Stimulated activated effector memory CD8-positive, alpha-beta T cell treated with anti-CD3 and anti-CD28 coated beads, Interleukin-12 subunit alpha, Interleukin-12 subunit beta, amount 100 ng/mL, for 72 hours (primary cell): ENCODE results near the gene TPSAB1.
"Not testable (repeated sequence)": the region's sequence is repeated elsewhere in the genome, so short reads cannot be mapped to it uniquely, and the experiment has no call there.

ENCODE experiments used
- ATAC-seq: fragments of 150-1000 bp; cut with Tn5 transposase; 2 replicates; pipeline ENCODE4 v1.10.0; 2021
- DNase-seq, 2 donors: peaks; one replicate each; pipeline ENCODE4 v3.0.0; 2021 to 2022; ENCODE audit warnings: low spot score in 2 of 2
- H3K27ac Mint-ChIP-seq: one replicate; pipeline ENCODE4 v1.8.0; 2022; ENCODE audit warnings: mild to moderate bottlenecking, mixed read lengths
- H3K36me3 Mint-ChIP-seq: one replicate; pipeline ENCODE4 v1.8.0; 2022; ENCODE audit warnings: mild to moderate bottlenecking, mixed read lengths
- H3K4me1 Mint-ChIP-seq: one replicate; pipeline ENCODE4 v1.8.0; 2022; ENCODE audit warnings: mixed read lengths
- H3K4me3 Mint-ChIP-seq: one replicate; pipeline ENCODE4 v1.8.0; 2022; ENCODE audit warnings: mild to moderate bottlenecking, mixed read lengths
- H3K9me3 Mint-ChIP-seq: one replicate; pipeline ENCODE4 v1.8.0; 2022; ENCODE audit warnings: mixed read lengths

TPSAB1 gene

GRCh38 chr16:1262210-1262845 lies 21.8 kb downstream of the TPSAB1 start:
- H3K9me3 Mint-ChIP-seq: no peaks in the 10 kb centered on the region
- ATAC-seq (no peak), DNase-seq (no peak)
- no peak overlapping the region for H3K4me3 Mint-ChIP-seq
- no peak overlapping the region for H3K27ac Mint-ChIP-seq
- H3K4me1 Mint-ChIP-seq: peaks cover 5% of the 10 kb centered on the region
- H3K36me3 Mint-ChIP-seq: no peaks in the 10 kb centered on the region

GRCh38 chr16:1262846-1263221 lies 22.3 kb downstream of the TPSAB1 start:
- H3K27ac Mint-ChIP-seq: no peak overlapping the region
- DNase-seq: no peak
- H3K4me1 Mint-ChIP-seq: peaks cover 5% of the 10 kb centered on the region
- no peaks in the 10 kb centered on the region for H3K36me3 Mint-ChIP-seq
- no peak for ATAC-seq
- H3K4me3 Mint-ChIP-seq: no peak overlapping the region
- no peaks in the 10 kb centered on the region for H3K9me3 Mint-ChIP-seq

GRCh38 chr16:1263591-1264344 lies 23.3 kb downstream of the TPSAB1 start:
- Mint-ChIP-seq H3K27ac (no peak overlapping the region), H3K4me3 (no peak overlapping the region), H3K9me3 (no peaks in the 10 kb centered on the region), H3K4me1 (peaks cover 5% of the 10 kb centered on the region), H3K36me3 (no peaks in the 10 kb centered on the region)
- DNase-seq (no peak), ATAC-seq (no peak)

GRCh38 chr16:1264345-1265089 lies 24.0 kb downstream of the TPSAB1 start:
- no peak overlapping the region for H3K4me3 Mint-ChIP-seq
- H3K27ac Mint-ChIP-seq: no peak overlapping the region
- no peaks in the 10 kb centered on the region for H3K4me1 Mint-ChIP-seq
- H3K36me3 Mint-ChIP-seq: no peaks in the 10 kb centered on the region
- DNase-seq (no peak), ATAC-seq (no peak)
- H3K9me3 Mint-ChIP-seq: no peaks in the 10 kb centered on the region

DNA sequence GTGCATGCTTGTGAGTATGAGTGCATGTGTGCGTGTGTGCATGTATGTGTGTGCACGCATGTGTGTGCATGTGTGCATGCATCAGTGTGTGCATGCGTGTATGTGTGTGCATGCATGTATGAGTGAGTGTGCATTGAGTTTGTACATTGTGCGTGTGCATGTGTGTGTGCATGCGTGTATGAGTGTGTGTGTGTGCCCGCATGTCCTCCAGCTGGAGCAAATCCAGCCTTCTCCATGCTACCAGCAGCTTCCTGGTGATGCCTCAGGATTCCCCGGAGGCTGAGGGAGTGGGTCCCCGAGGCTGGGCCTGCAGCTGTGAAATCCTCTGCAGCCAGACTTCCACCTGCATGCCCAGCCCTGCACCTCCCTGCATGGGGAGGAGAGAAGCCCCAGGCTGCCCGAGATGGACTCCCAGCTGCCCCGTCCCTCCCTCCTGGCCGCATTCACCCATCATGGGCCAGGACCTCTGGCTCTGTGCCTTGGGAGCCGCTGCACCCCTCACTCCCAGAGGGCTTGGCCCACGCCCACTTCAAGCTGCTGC lies 24.7 kb downstream of the TPSAB1 start:
- Mint-ChIP-seq H3K27ac (no peak overlapping the region), H3K36me3 (no peaks in the 10 kb centered on the region), H3K4me3 (no peak overlapping the region), H3K4me1 (no peaks in the 10 kb centered on the region), H3K9me3 (no peaks in the 10 kb centered on the region)
- DNase-seq (no peak), ATAC-seq (no peak)

GRCh38 chr16:1265826-1266225 lies 25.3 kb downstream of the TPSAB1 start:
- ATAC-seq: no peak
- H3K36me3 Mint-ChIP-seq: no peaks in the 10 kb centered on the region
- no peaks in the 10 kb centered on the region for H3K9me3 Mint-ChIP-seq
- H3K27ac Mint-ChIP-seq: no peak overlapping the region
- no peak overlapping the region for H3K4me3 Mint-ChIP-seq
- peaks cover under 1% of the 10 kb centered on the region for H3K4me1 Mint-ChIP-seq
- no peak for DNase-seq

GRCh38 chr16:1269418-1269817 lies 28.9 kb downstream of the TPSAB1 start:
- not testable (repeated sequence) for H3K4me1 Mint-ChIP-seq, H3K36me3 Mint-ChIP-seq, H3K4me3 Mint-ChIP-seq, H3K9me3 Mint-ChIP-seq, DNase-seq, ATAC-seq, H3K27ac Mint-ChIP-seq

- no peak overlapping the region for H3K4me3 Mint-ChIP-seq
- peaks cover 9% of the 10 kb centered on the region for H3K4me1 Mint-ChIP-seq
- DNase-seq (no peak), ATAC-seq (no peak)
- H3K27ac Mint-ChIP-seq: no peak overlapping the region
- no peaks in the 10 kb centered on the region for H3K9me3 Mint-ChIP-seq
- H3K36me3 Mint-ChIP-seq: no peaks in the 10 kb centered on the region
Observed at GRCh38 chr16:1271380-1271723, 30.8 kb downstream of the TPSAB1 start.

DNA sequence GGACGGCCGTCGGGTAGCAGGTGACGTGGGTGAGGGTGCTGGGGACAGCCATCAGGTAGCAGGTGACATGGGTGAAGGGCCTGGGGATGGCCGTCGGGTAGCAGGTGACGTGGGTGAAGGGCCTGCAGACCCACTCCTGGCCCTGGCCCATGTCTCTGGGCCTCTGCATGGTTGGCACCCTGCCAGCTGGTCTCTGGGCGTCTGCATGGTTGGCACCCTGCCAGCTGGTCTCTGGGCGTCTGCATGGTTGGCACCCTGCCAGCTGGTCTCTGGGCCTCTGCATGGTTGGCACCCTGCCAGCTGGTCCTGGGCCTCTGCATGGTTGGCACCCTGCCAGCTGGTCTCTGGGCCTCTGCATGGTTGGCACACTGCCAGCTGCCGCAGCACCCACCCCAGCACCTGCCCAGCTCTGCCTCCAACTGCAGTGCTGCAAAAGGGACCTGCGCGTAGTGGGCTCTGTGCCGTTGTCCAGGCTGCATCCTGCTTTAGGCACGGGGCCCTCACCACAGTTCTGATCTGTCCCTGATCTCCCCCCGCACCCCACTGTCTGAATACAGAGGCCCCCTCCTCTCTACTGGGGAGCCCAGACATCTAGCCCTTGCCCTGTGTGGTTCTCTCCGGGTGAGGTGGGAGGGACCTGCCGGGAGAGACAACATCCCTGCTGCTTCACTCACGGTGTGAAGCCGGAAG lies 31.4 kb downstream of the TPSAB1 start:
- H3K36me3 Mint-ChIP-seq, H3K4me1 Mint-ChIP-seq, H3K4me3 Mint-ChIP-seq, DNase-seq, H3K9me3 Mint-ChIP-seq, H3K27ac Mint-ChIP-seq, ATAC-seq: not testable (repeated sequence)

DNA sequence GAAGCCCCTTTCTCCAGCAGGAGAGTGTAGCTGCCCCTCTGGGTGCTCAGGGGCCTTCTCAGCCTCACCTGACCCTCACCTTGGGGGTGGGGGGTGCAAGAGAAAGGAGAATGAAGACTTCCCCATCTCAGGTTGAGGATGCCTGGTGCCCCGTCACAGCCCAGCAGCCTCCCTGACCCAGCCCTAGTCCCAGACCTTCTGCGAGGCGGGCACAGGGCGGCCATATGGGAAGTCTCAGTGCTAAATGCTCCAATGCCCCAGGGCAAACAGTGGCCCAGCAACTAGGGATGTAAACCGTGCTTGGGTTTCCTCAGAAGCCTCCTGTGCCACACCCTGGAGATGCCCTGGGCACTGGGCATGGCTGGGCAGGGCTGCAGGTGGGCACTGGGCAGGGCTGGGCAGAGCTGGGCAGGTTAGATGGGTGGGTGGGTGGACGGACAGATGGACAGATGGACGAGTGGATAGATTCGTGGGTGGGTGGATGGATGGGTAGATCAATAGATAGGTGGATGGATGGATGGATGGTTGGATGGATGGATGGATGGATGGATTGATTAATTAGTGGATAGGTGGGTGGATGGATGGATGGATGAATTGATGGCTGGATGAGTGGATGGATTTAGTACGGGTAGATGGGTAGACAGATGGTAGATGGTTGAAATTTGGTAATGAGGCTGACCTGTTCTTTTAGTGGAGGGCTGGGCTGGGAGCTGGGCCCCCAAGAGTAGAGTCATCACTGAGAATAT lies 32.1 kb downstream of the TPSAB1 start:
- DNase-seq: no peak
- Mint-ChIP-seq H3K9me3 (no peaks in the 10 kb centered on the region), H3K27ac (no peak overlapping the region), H3K36me3 (no peaks in the 10 kb centered on the region), H3K4me1 (peaks cover 9% of the 10 kb centered on the region), H3K4me3 (no peak overlapping the region)
- ATAC-seq: no peak

DNA sequence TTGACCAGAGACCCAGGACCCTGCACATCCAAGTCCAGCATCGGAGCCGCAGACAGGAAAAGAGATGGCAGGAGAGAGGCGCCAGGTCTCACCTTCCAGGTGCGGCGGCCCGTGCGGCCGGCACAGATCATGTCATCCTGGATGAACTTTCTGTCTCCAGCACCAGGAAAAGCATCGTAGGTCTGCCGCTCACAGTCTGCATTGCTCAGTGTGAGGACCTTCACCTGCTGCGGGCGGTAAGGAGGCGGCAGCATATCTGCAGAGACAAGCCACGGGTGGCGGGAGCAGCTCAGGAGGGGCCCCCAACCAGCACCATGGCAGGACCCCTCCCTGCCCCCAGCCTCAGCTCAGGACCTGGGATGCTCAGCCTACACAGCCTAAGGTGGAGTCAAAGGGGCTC lies 33.3 kb downstream of the TPSAB1 start:
- no peak overlapping the region for H3K4me3 Mint-ChIP-seq
- no peak for DNase-seq
- no peak for ATAC-seq
- H3K36me3 Mint-ChIP-seq: no peaks in the 10 kb centered on the region
- no peak overlapping the region for H3K27ac Mint-ChIP-seq
- H3K9me3 Mint-ChIP-seq: no peaks in the 10 kb centered on the region
- H3K4me1 Mint-ChIP-seq: peaks cover 9% of the 10 kb centered on the region

DNA sequence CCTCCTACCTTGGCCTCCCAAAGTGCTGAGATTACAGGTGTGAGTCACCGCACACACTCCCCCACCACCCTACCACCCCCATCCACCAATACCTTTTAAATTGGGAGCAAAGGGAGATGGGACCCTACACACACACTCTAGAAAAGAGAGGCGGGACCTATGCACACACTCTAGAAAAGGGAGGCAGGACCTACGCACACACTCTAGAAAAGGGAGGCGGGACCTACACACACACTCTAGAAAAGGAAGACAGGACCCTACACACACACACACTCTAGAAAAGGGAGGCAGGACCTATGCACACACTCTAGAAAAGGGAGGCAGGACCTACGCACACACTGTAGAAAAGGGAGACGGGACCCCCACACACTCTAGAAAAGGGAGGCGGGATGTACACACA lies 34.3 kb downstream of the TPSAB1 start:
- H3K4me1 Mint-ChIP-seq: peaks cover 9% of the 10 kb centered on the region
- DNase-seq: no peak
- no peak overlapping the region for H3K27ac Mint-ChIP-seq
- no peaks in the 10 kb centered on the region for H3K9me3 Mint-ChIP-seq
- no peak for ATAC-seq
- H3K36me3 Mint-ChIP-seq: no peaks in the 10 kb centered on the region
- no peak overlapping the region for H3K4me3 Mint-ChIP-seq

GRCh38 chr16:1275791-1276579 lies 35.5 kb downstream of the TPSAB1 start:
- ATAC-seq (no peak), DNase-seq (no peak)
- Mint-ChIP-seq H3K36me3 (no peaks in the 10 kb centered on the region), H3K4me1 (peaks cover 7% of the 10 kb centered on the region), H3K9me3 (no peaks in the 10 kb centered on the region), H3K4me3 (no peak overlapping the region), H3K27ac (no peak overlapping the region)

GRCh38 chr16:1276580-1276878 lies 36.0 kb downstream of the TPSAB1 start:
- no peak for ATAC-seq
- no peak overlapping the region for H3K4me3 Mint-ChIP-seq
- no peaks in the 10 kb centered on the region for H3K36me3 Mint-ChIP-seq
- H3K9me3 Mint-ChIP-seq: no peaks in the 10 kb centered on the region
- no peak for DNase-seq
- H3K27ac Mint-ChIP-seq: no peak overlapping the region
- peaks cover 1% of the 10 kb centered on the region for H3K4me1 Mint-ChIP-seq
